ENCODE data around the gene RNF4.

RNF4 gene

GRCh38 chr4:2443956-2444740 lies 24.8 kb upstream of the RNF4 start:
- no peak overlapping the region for H3K4me3 ChIP-seq (replicated peaks in 1 of 2; ENCODE audit: low read depth in 2 of 2, low read length in 2 of 2)
- TF ChIP-seq CTCF (IDR thresholded peaks at IDR 0.05; ENCODE audit: low read depth, low read length): no peak
- DNase-seq (ENCODE audit: low read depth in 2 of 2): no peak

- no peak overlapping the region for H3K4me3 ChIP-seq (replicated peaks in 1 of 2; ENCODE audit: low read depth in 2 of 2, low read length in 2 of 2)
- TF ChIP-seq CTCF (IDR thresholded peaks at IDR 0.05; ENCODE audit: low read depth, low read length): no peak
- no peak for DNase-seq (ENCODE audit: low read depth in 2 of 2)
Observed at GRCh38 chr4:2445130-2445529, 23.8 kb upstream of the RNF4 start.

GRCh38 chr4:2445571-2445970 lies 23.3 kb upstream of the RNF4 start:
- DNase-seq (ENCODE audit: low read depth in 2 of 2): no peak
- H3K4me3 ChIP-seq (replicated peaks in 1 of 2; ENCODE audit: low read depth in 2 of 2, low read length in 2 of 2): no peak overlapping the region
- no peak for TF ChIP-seq CTCF (IDR thresholded peaks at IDR 0.05; ENCODE audit: low read depth, low read length)

- no peak for DNase-seq (ENCODE audit: low read depth in 2 of 2)
- H3K4me3 ChIP-seq (replicated peaks in 1 of 2; ENCODE audit: low read depth in 2 of 2, low read length in 2 of 2): no peak overlapping the region
- TF ChIP-seq CTCF (IDR thresholded peaks at IDR 0.05; ENCODE audit: low read depth, low read length): no peak
Observed at GRCh38 chr4:2446656-2447564, 22.0 kb upstream of the RNF4 start.

GRCh38 chr4:2448589-2448988 lies 20.3 kb upstream of the RNF4 start:
- no peak for TF ChIP-seq CTCF (IDR thresholded peaks at IDR 0.05; ENCODE audit: low read depth, low read length)
- no peak overlapping the region for H3K4me3 ChIP-seq (replicated peaks in 1 of 2; ENCODE audit: low read depth in 2 of 2, low read length in 2 of 2)
- no peak for DNase-seq (ENCODE audit: low read depth in 2 of 2)

- no peak for TF ChIP-seq CTCF (IDR thresholded peaks at IDR 0.05; ENCODE audit: low read depth, low read length)
- H3K4me3 ChIP-seq (replicated peaks in 1 of 2; ENCODE audit: low read depth in 2 of 2, low read length in 2 of 2): no peak overlapping the region
- no peak for DNase-seq (ENCODE audit: low read depth in 2 of 2)
Observed at GRCh38 chr4:2449051-2449450, 19.9 kb upstream of the RNF4 start.
